Mammary microvascular endothelial cell (primary cell): Measurements from ENCODE around the gene LCN12. TPM values are rescaled to one million over a fixed set of nuclear protein-coding genes. Genes with fewer than 3 reads are reported as not detected.

Source experiments
- total RNA-seq: library from RNA; depleted of rRNA; stranded (reverse); fragments of >200 nt; gene quantifications from 2 replicates; pipeline ENCODE4 v1.2.3, GENCODE V29; 2015

The LCN12 gene
- not detected in 2 replicates for total RNA-seq

GRCh38 chr9:136951541-136952320, at the start of gene LCN12:
Gene LCN12, plus strand, starts transcription at chr9:136952273. Its CDS starts 55 bp downstream, at chr9:136952328.

GRCh38 chr9:136944519-136945332, 7.3 kb upstream of the LCN12 start, which contains the start of the genes C8G and FBXW5:
Gene C8G, plus strand, starts transcription at chr9:136945243. Its CDS starts 78 bp downstream, at chr9:136945321.
Gene FBXW5, minus strand, starts transcription at chr9:136944738. Its CDS starts 655 bp downstream, at chr9:136944083.

GRCh38 chr9:136977223-136977622, 25.1 kb downstream of the LCN12 start, which contains the start of gene PTGDS:
Gene PTGDS, plus strand, starts transcription at chr9:136977504. Its CDS starts 75 bp downstream, at chr9:136977579.

GRCh38 chr9:136982232-136983051, 30.4 kb downstream of the LCN12 start, which contains the start of gene LCNL1:
Gene LCNL1, plus strand, starts transcription at chr9:136982993. Its CDS starts 594 bp downstream, at chr9:136983587.

GRCh38 chr9:136991993-136992818, 40.1 kb downstream of the LCN12 start, which contains the start of gene PAXX:
Gene PAXX, plus strand, starts transcription at chr9:136992422. Its CDS starts 22 bp downstream, at chr9:136992444.

GRCh38 chr9:136996361-136997292, 44.6 kb downstream of the LCN12 start, which contains the start of gene CLIC3:
Gene CLIC3, minus strand, starts transcription at chr9:136996568. Its CDS starts 25 bp downstream, at chr9:136996543.

Other genes starting within 250 kb of the LCN12 start
- gene DIPK1B, start 239.7 kb upstream of the LCN12 start, total RNA-seq = 151 and 161 TPM in 2 replicates
- gene LCN10, start 209.3 kb upstream of the LCN12 start, total RNA-seq = 0.44 TPM in 1 of 2 replicates, not detected in the other
- gene LCN6, start 203.7 kb upstream of the LCN12 start, total RNA-seq = 0.34 TPM in 1 of 2 replicates, not detected in the other
- gene LCN8, start 194.0 kb upstream of the LCN12 start, total RNA-seq = not detected in 2 replicates
- gene LCN15, start 187.8 kb upstream of the LCN12 start, total RNA-seq = 1.6 TPM in 1 of 2 replicates, not detected in the other
- gene TMEM141, start 160.9 kb upstream of the LCN12 start, total RNA-seq = 113 and 125 TPM in 2 replicates
- gene CCDC183, start 155.9 kb upstream of the LCN12 start, total RNA-seq = not detected in 2 replicates
- gene RABL6, start 144.3 kb upstream of the LCN12 start, total RNA-seq = 110 and 124 TPM in 2 replicates
- gene AJM1, start 109.8 kb upstream of the LCN12 start, total RNA-seq = 0.93 and 1.5 TPM in 2 replicates
- 173 and 189 TPM in 2 replicates for gene PHPT1, start 102.9 kb upstream of the LCN12 start, total RNA-seq
- 1.6 and 1.9 TPM in 2 replicates for gene MAMDC4, start 99.9 kb upstream of the LCN12 start, total RNA-seq
- 413 and 485 TPM in 2 replicates for gene EDF1, start 86.0 kb upstream of the LCN12 start, total RNA-seq
- 17.3 and 18.3 TPM in 2 replicates for gene TRAF2, start 65.8 kb upstream of the LCN12 start, total RNA-seq
- 202 and 226 TPM in 2 replicates for gene FBXW5, start 7.5 kb upstream of the LCN12 start, total RNA-seq
- gene C8G, start 7.0 kb upstream of the LCN12 start, total RNA-seq = 0.20 and 0.84 TPM in 2 replicates
- not detected in 2 replicates for gene PTGDS, start 25.2 kb downstream of the LCN12 start, total RNA-seq
- not detected in 2 replicates for gene LCNL1, start 30.7 kb downstream of the LCN12 start, total RNA-seq
- gene PAXX, start 40.1 kb downstream of the LCN12 start, total RNA-seq = 53.2 and 65.9 TPM in 2 replicates
- gene CLIC3, start 44.3 kb downstream of the LCN12 start, total RNA-seq = 0.40 TPM in 1 of 2 replicates, not detected in the other
- 6.9 and 7.3 TPM in 2 replicates for gene ABCA2, start 76.0 kb downstream of the LCN12 start, total RNA-seq
- not detected in 2 replicates for gene FUT7, start 79.8 kb downstream of the LCN12 start, total RNA-seq
- gene NPDC1, start 93.9 kb downstream of the LCN12 start, total RNA-seq = 67.3 and 71.1 TPM in 2 replicates
- gene ENTPD2, start 101.8 kb downstream of the LCN12 start, total RNA-seq = not detected in 2 replicates
- gene SAPCD2, start 118.3 kb downstream of the LCN12 start, total RNA-seq = 28.1 and 30.2 TPM in 2 replicates
- 21.9 and 23.0 TPM in 2 replicates for gene UAP1L1, start 125.2 kb downstream of the LCN12 start, total RNA-seq
- gene MAN1B1, start 134.7 kb downstream of the LCN12 start, total RNA-seq = 69.4 and 75.7 TPM in 2 replicates
- gene DPP7, start 162.5 kb downstream of the LCN12 start, total RNA-seq = 88.5 and 107 TPM in 2 replicates
- gene GRIN1, start 186.9 kb downstream of the LCN12 start, total RNA-seq = not detected in 2 replicates
- gene LRRC26, start 217.8 kb downstream of the LCN12 start, total RNA-seq = not detected in 2 replicates
- gene TMEM210, start 219.8 kb downstream of the LCN12 start, total RNA-seq = not detected in 2 replicates
- gene ANAPC2, start 236.3 kb downstream of the LCN12 start, total RNA-seq = 17.6 and 25.1 TPM in 2 replicates
- 127 and 150 TPM in 2 replicates for gene SSNA1, start 236.4 kb downstream of the LCN12 start, total RNA-seq
- gene TPRN, start 248.5 kb downstream of the LCN12 start, total RNA-seq = 6.9 and 7.7 TPM in 2 replicates